ENCODE results near the gene SQSTM1. TPM values are rescaled to one million over a fixed set of nuclear protein-coding genes. Genes with fewer than 3 reads are reported as not detected.
"Not testable (repeated sequence)": the region's sequence is repeated elsewhere in the genome, so short reads cannot be mapped to it uniquely, and the experiment has no call there.

SQSTM1 gene
- total and polyA plus RNA-seq, 3 experiments from 2014 or later = 158 to 212 (median 179) TPM

GRCh38 chr5:179871533-179871932, 50.8 kb downstream of the SQSTM1 start:
- H3K4me1 ChIP-seq (ENCODE audit: insufficient read depth, low read length); DNase-seq; H3K4me3 ChIP-seq (ENCODE audit: low read length); H3K4me3 Mint-ChIP-seq; H3K4me1 Mint-ChIP-seq; H3K36me3 ChIP-seq (ENCODE audit: insufficient read depth, low read length); H3K9me3 Mint-ChIP-seq; H3K27me3 ChIP-seq (ENCODE audit: insufficient read depth, low read length, poor library complexity, severe bottlenecking); H3K27ac ChIP-seq (ENCODE audit: low read depth, low read length); H3K27me3 Mint-ChIP-seq; POLR2A ChIA-PET; H3K9me3 ChIP-seq (ENCODE audit: low read length); CTCF ChIA-PET: not testable (repeated sequence)
- H3K27ac Mint-ChIP-seq = peak overlapping the region in 1 of 8 donors; percentile 60
- H3K36me3 Mint-ChIP-seq = peaks cover 4 to 76% (median 7%) of the 10 kb centered on the region in 3 donors

GRCh38 chr5:179872055-179872827, 51.5 kb downstream of the SQSTM1 start:
- Mint-ChIP-seq H3K9me3 (no peaks in the 10 kb centered on the region), H3K27me3 (no peaks in the 10 kb centered on the region), H3K27ac (peak overlapping the region in 1 of 8 donors; percentile 93), H3K36me3 (peaks cover 4 to 73% (median 7%) of the 10 kb centered on the region in 3 donors), H3K4me1 (no peaks in the 10 kb centered on the region), H3K4me3 (no peak overlapping the region)
- CTCF ChIA-PET = no interaction called here
- H3K4me1 ChIP-seq (ENCODE audit: insufficient read depth, low read length) = no peaks in the 10 kb centered on the region
- H3K9me3 ChIP-seq (ENCODE audit: low read length) = no peaks in the 10 kb centered on the region
- H3K27me3 ChIP-seq (ENCODE audit: insufficient read depth, low read length, poor library complexity, severe bottlenecking) = no peaks in the 10 kb centered on the region
- POLR2A ChIA-PET = no interaction called here
- H3K4me3 ChIP-seq (ENCODE audit: low read length) = no peak overlapping the region
- no peak overlapping the region for H3K27ac ChIP-seq (ENCODE audit: low read depth, low read length)
- DNase-seq = no peak
- peaks cover 3% of the 10 kb centered on the region for H3K36me3 ChIP-seq (ENCODE audit: insufficient read depth, low read length)

- no peaks in the 10 kb centered on the region for H3K27me3 ChIP-seq (ENCODE audit: insufficient read depth, low read length, poor library complexity, severe bottlenecking)
- ChIA-PET POLR2A (no interaction called here), CTCF (no interaction called here)
- peak overlapping the region in 1 of 8 donors; percentile 93 for H3K27ac Mint-ChIP-seq
- peaks cover 7 to 73% (median 7%) of the 10 kb centered on the region in 3 donors for H3K36me3 Mint-ChIP-seq
- DNase-seq = no peak
- no peak overlapping the region for H3K4me3 Mint-ChIP-seq
- H3K9me3 Mint-ChIP-seq = no peaks in the 10 kb centered on the region
- peaks cover 3% of the 10 kb centered on the region for H3K36me3 ChIP-seq (ENCODE audit: insufficient read depth, low read length)
- H3K4me1 ChIP-seq (ENCODE audit: insufficient read depth, low read length) = no peaks in the 10 kb centered on the region
- H3K27me3 Mint-ChIP-seq = no peaks in the 10 kb centered on the region
- no peaks in the 10 kb centered on the region for H3K9me3 ChIP-seq (ENCODE audit: low read length)
- no peak overlapping the region for H3K4me3 ChIP-seq (ENCODE audit: low read length)
- H3K4me1 Mint-ChIP-seq = no peaks in the 10 kb centered on the region
- H3K27ac ChIP-seq (ENCODE audit: low read depth, low read length) = no peak overlapping the region
Observed at GRCh38 chr5:179872828-179873575, 52.3 kb downstream of the SQSTM1 start.

- H3K4me3 Mint-ChIP-seq = no peak overlapping the region
- H3K9me3 Mint-ChIP-seq = no peaks in the 10 kb centered on the region
- H3K27me3 ChIP-seq (ENCODE audit: insufficient read depth, low read length, poor library complexity, severe bottlenecking) = no peaks in the 10 kb centered on the region
- no peak overlapping the region for H3K4me3 ChIP-seq (ENCODE audit: low read length)
- H3K27ac ChIP-seq (ENCODE audit: low read depth, low read length) = no peak overlapping the region
- no peaks in the 10 kb centered on the region for H3K4me1 ChIP-seq (ENCODE audit: insufficient read depth, low read length)
- peaks cover 3% of the 10 kb centered on the region for H3K36me3 ChIP-seq (ENCODE audit: insufficient read depth, low read length)
- ChIA-PET CTCF (no interaction called here), POLR2A (no interaction called here)
- H3K9me3 ChIP-seq (ENCODE audit: low read length) = no peaks in the 10 kb centered on the region
- peaks cover 7 to 75% (median 7%) of the 10 kb centered on the region in 3 donors for H3K36me3 Mint-ChIP-seq
- no peak overlapping the region for H3K27ac Mint-ChIP-seq
- no peaks in the 10 kb centered on the region for H3K4me1 Mint-ChIP-seq
- no peak for DNase-seq
- no peaks in the 10 kb centered on the region for H3K27me3 Mint-ChIP-seq
Observed at GRCh38 chr5:179873588-179874110, 52.9 kb downstream of the SQSTM1 start.

GRCh38 chr5:179874136-179874535, 53.4 kb downstream of the SQSTM1 start:
- no peaks in the 10 kb centered on the region for H3K27me3 ChIP-seq (ENCODE audit: insufficient read depth, low read length, poor library complexity, severe bottlenecking)
- Mint-ChIP-seq H3K9me3 (no peaks in the 10 kb centered on the region), H3K36me3 (peaks cover 7 to 76% (median 7%) of the 10 kb centered on the region in 3 donors), H3K4me1 (no peaks in the 10 kb centered on the region), H3K27ac (no peak overlapping the region), H3K27me3 (no peaks in the 10 kb centered on the region), H3K4me3 (no peak overlapping the region)
- DNase-seq = no peak
- no peak overlapping the region for H3K27ac ChIP-seq (ENCODE audit: low read depth, low read length)
- no peak overlapping the region for H3K4me3 ChIP-seq (ENCODE audit: low read length)
- no peaks in the 10 kb centered on the region for H3K9me3 ChIP-seq (ENCODE audit: low read length)
- H3K4me1 ChIP-seq (ENCODE audit: insufficient read depth, low read length) = no peaks in the 10 kb centered on the region
- H3K36me3 ChIP-seq (ENCODE audit: insufficient read depth, low read length) = peaks cover 3% of the 10 kb centered on the region
- ChIA-PET CTCF (no interaction called here), POLR2A (no interaction called here)

- Mint-ChIP-seq H3K36me3 (peaks cover 7 to 79% (median 7%) of the 10 kb centered on the region in 3 donors), H3K4me3 (no peak overlapping the region), H3K4me1 (no peaks in the 10 kb centered on the region), H3K9me3 (no peaks in the 10 kb centered on the region), H3K27me3 (no peaks in the 10 kb centered on the region), H3K27ac (no peak overlapping the region)
- Histone ChIP-seq H3K36me3 (ENCODE audit: insufficient read depth, low read length) (peaks cover 3% of the 10 kb centered on the region), H3K27me3 (ENCODE audit: insufficient read depth, low read length, poor library complexity, severe bottlenecking) (no peaks in the 10 kb centered on the region), H3K4me3 (ENCODE audit: low read length) (no peak overlapping the region), H3K27ac (ENCODE audit: low read depth, low read length) (no peak overlapping the region), H3K9me3 (ENCODE audit: low read length) (no peaks in the 10 kb centered on the region), H3K4me1 (ENCODE audit: insufficient read depth, low read length) (no peaks in the 10 kb centered on the region)
- ChIA-PET POLR2A (no interaction called here), CTCF (interaction anchor here (1.3 kb wide), 1 partner anchor 33 kb away, joined by 3 read pairs; no protein-coding TSS in a partner anchor)
- DNase-seq = no peak
Observed at GRCh38 chr5:179874536-179875292, 54.0 kb downstream of the SQSTM1 start.

- Mint-ChIP-seq H3K4me1 (no peaks in the 10 kb centered on the region), H3K27ac (peak overlapping the region in 1 of 8 donors; percentile 69), H3K36me3 (peaks cover 4 to 74% (median 7%) of the 10 kb centered on the region in 3 donors), H3K4me3 (no peak overlapping the region), H3K9me3 (no peaks in the 10 kb centered on the region), H3K27me3 (no peaks in the 10 kb centered on the region)
- CTCF ChIA-PET = interaction anchor here (1.3 kb wide), 1 partner anchor 32 kb away, joined by 3 read pairs; no protein-coding TSS in a partner anchor
- POLR2A ChIA-PET = no interaction called here
- Histone ChIP-seq H3K36me3 (ENCODE audit: insufficient read depth, low read length) (peaks cover 3% of the 10 kb centered on the region), H3K27ac (ENCODE audit: low read depth, low read length) (no peak overlapping the region), H3K4me3 (ENCODE audit: low read length) (no peak overlapping the region), H3K9me3 (ENCODE audit: low read length) (no peaks in the 10 kb centered on the region), H3K27me3 (ENCODE audit: insufficient read depth, low read length, poor library complexity, severe bottlenecking) (no peaks in the 10 kb centered on the region), H3K4me1 (ENCODE audit: insufficient read depth, low read length) (no peaks in the 10 kb centered on the region)
- no peak for DNase-seq
Observed at GRCh38 chr5:179875741-179876609, 55.3 kb downstream of the SQSTM1 start.

Data from CD8-positive, alpha-beta memory T cell (primary cell).